ENCODE results near the gene DUSP3. TPM values are rescaled to one million over a fixed set of nuclear protein-coding genes. Genes with fewer than 3 reads are reported as not detected.

Gene DUSP3
- total RNA-seq, 1 experiment from 2014 or later = 16.9 TPM

- H3K4me3 Mint-ChIP-seq = no peak overlapping the region
- Histone ChIP-seq H3K27me3 (ENCODE audit: insufficient read depth, low read length) (peaks cover 4% of the 10 kb centered on the region; the same call in 1 of the 2 replicates), H2BK5ac (ENCODE audit: insufficient read length, low read length) (no peak overlapping the region), H3K4me2 (ENCODE audit: insufficient read depth, insufficient read length, low read length) (no peak overlapping the region), H2BK12ac (ENCODE audit: insufficient read length, low read depth, low read length) (no peak overlapping the region), H2AFZ (ENCODE audit: low read length) (no peak overlapping the region), H3K18ac (ENCODE audit: insufficient read length, low read depth, low read length) (no peak overlapping the region), H4K5ac (ENCODE audit: insufficient read length, low read depth, low read length) (no peak overlapping the region), H2BK20ac (ENCODE audit: low read depth, low read length, poor library complexity, severe bottlenecking) (no peak overlapping the region), H3K23ac (ENCODE audit: insufficient read length, low read depth, low read length) (no peak overlapping the region), H4K20me1 (ENCODE audit: control insufficient read depth, insufficient read depth, insufficient read length) (no peaks in the 10 kb centered on the region), H3K4me1 (ENCODE audit: insufficient read depth, low read length) (no peaks in the 10 kb centered on the region), H3K79me1 (ENCODE audit: insufficient read depth, low read depth, low read length, poor library complexity, severe bottlenecking) (no peaks in the 10 kb centered on the region), H3K4ac (ENCODE audit: low read depth, low read length) (no peak overlapping the region), H4K91ac (ENCODE audit: insufficient read length, low read depth, low read length) (no peak overlapping the region), H3K23me2 (ENCODE audit: insufficient read length, low read depth, low read length, poor library complexity, severe bottlenecking) (peaks cover 6% of the 10 kb centered on the region), H3K9ac (ENCODE audit: extremely low read depth, insufficient read length, low read length) (no peak overlapping the region), H3T11ph (ENCODE audit: low read length) (no peak overlapping the region), H2AK5ac (ENCODE audit: insufficient read length, low read length) (no peak overlapping the region), H3K56ac (ENCODE audit: insufficient read length, low read depth, low read length) (no peak overlapping the region), H2BK120ac (ENCODE audit: low read depth, low read length, poor library complexity, severe bottlenecking) (no peak overlapping the region), H4K8ac (replicated peaks; ENCODE audit: insufficient read length, low read depth, low read length) (no peak overlapping the region), H3K9me3 (ENCODE audit: control insufficient read depth, low read depth, low read length) (no peaks in the 10 kb centered on the region), H3K14ac (ENCODE audit: insufficient read depth, low read length) (no peak overlapping the region), H2BK15ac (ENCODE audit: low read depth, low read length) (no peak overlapping the region), H3K27ac (ENCODE audit: insufficient read length, low read depth, low read length) (no peak overlapping the region), H3K79me2 (ENCODE audit: insufficient read depth, low read length) (no peaks in the 10 kb centered on the region)
- H3K36me3 Mint-ChIP-seq (ENCODE audit: insufficient read depth in 1 of 3, low read depth in 3 of 3) = no peaks in the 10 kb centered on the region
- H3K27ac Mint-ChIP-seq = no peak overlapping the region
- no peak for TF ChIP-seq CTCF (conservative IDR thresholded peaks at IDR 0.05)
- H3K9me3 Mint-ChIP-seq = no peaks in the 10 kb centered on the region
- peaks cover 27 to 30% of the 10 kb centered on the region in 2 experiments for H3K4me1 Mint-ChIP-seq
- WGBS (ENCODE audit: extremely low coverage, insufficient read length, low lambda C conversion rate) = no CpG with 5 or more reads among the region's 21 CpGs
- H3K27me3 Mint-ChIP-seq (ENCODE audit: low read depth) = peaks cover 7% of the 10 kb centered on the region
- no peak for DNase-seq
These were observed 23.8 kb downstream of the DUSP3 start for GRCh38 chr17:43754947-43755346.
